Measurements from ENCODE around the gene SYF2.
"Not testable (repeated sequence)": the region's sequence is repeated elsewhere in the genome, so short reads cannot be mapped to it uniquely, and the experiment has no call there.

DNA sequence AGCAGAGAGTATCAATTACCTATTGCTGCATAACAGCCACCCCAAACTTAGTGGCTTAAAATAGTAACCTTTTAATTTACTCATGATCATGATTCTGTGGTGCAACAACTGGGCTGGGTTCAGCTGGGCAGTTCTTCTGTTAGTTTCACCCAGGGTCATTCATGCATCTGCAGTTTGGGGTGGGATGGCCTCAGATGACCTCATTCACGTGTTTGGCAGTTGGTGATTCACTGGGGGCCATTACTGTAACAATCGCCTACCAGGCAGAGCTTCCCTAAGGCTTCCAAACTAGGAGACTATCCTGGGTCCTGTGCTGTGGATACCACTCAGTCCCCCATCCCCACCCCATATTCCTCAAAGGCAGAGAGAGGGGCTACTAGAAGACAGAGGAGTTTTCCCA is 46.1 kb upstream of the SYF2 start:
- not testable (repeated sequence) for TF ChIP-seq EZH2 (IDR thresholded peaks at IDR 0.05; ENCODE audit: borderline replicate concordance, low read length)
- TF ChIP-seq, protein P1, sequence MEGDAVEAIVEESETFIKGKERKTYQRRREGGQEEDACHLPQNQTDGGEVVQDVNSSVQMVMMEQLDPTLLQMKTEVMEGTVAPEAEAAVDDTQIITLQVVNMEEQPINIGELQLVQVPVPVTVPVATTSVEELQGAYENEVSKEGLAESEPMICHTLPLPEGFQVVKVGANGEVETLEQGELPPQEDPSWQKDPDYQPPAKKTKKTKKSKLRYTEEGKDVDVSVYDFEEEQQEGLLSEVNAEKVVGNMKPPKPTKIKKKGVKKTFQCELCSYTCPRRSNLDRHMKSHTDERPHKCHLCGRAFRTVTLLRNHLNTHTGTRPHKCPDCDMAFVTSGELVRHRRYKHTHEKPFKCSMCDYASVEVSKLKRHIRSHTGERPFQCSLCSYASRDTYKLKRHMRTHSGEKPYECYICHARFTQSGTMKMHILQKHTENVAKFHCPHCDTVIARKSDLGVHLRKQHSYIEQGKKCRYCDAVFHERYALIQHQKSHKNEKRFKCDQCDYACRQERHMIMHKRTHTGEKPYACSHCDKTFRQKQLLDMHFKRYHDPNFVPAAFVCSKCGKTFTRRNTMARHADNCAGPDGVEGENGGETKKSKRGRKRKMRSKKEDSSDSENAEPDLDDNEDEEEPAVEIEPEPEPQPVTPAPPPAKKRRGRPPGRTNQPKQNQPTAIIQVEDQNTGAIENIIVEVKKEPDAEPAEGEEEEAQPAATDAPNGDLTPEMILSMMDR (conservative IDR thresholded peaks at IDR 0.05 in 1 of 2, IDR thresholded peaks at IDR 0.05 in 1 of 2; ENCODE audit: extremely low read depth in 1 of 2, insufficient read depth in 1 of 2, low read depth in 1 of 2, low read length in 2 of 2) = not testable (repeated sequence)
